Panc1 (cell line): ENCODE data around the gene CDAN1.

ENCODE experiments used
- CTCF ChIP-seq: fragments of 450-650 bp; IDR thresholded peaks from 2 replicates; pipeline ENCODE4 v1.5.1; 2017; ENCODE audit warnings: mild to moderate bottlenecking
- POLR2AphosphoS5 ChIP-seq: IDR thresholded peaks from 2 replicates; pipeline ENCODE4 v1.6.1; 2012; ENCODE audit warnings: mild to moderate bottlenecking, low read depth, low read length, moderate library complexity
- REST ChIP-seq, 2 experiments: IDR thresholded peaks; 2 replicates each; pipeline ENCODE4 v1.6.1; 2011 to 2012; ENCODE audit warnings: low read depth in 2 of 2, control low read depth in 1 of 2, low read length in 1 of 2, mild to moderate bottlenecking in 1 of 2, moderate library complexity in 1 of 2; ENCODE audit not compliant: insufficient read depth in 1 of 2
- SIN3A ChIP-seq: IDR thresholded peaks from 2 replicates; pipeline ENCODE4 v1.6.1; 2012; ENCODE audit warnings: low read depth, mild to moderate bottlenecking, low read length, moderate library complexity, borderline replicate concordance; ENCODE audit not compliant: insufficient read depth
- TCF7L2 ChIP-seq: IDR thresholded peaks from 2 replicates; pipeline ENCODE4 v1.6.1; 2011; ENCODE audit warnings: mild to moderate bottlenecking, low read depth, low read length, inconsistent platforms

- TF ChIP-seq TCF7L2 (no peak), CTCF (no peak), REST (IDR thresholded peaks at IDR 0.05; ENCODE audit: insufficient read depth in 1 of 2, low read depth in 2 of 2, low read length in 1 of 2) (no peak), POLR2AphosphoS5 (no peak), SIN3A (no peak)
Measured at GRCh38 chr15:42728972-42729371, 8.0 kb downstream of the CDAN1 start.
